Stimulated activated CD4-positive, alpha-beta T cell treated with anti-CD3 and anti-CD28 coated beads, Interleukin-4, amount 100 ng/mL, for 48 hours (primary cell): ENCODE results near the gene GLI3.

Experiments used
- DNase-seq, 2 donors: peaks; one replicate each; pipeline ENCODE4 v3.0.0-alpha.2; 2020; ENCODE audit warnings: low read depth in 2 of 2

The GLI3 gene

GRCh38 chr7:42236266-42236975 lies 588 bp downstream of the GLI3 start:
- DNase-seq, result no peak

- no peak for DNase-seq
Measured at GRCh38 chr7:42235741-42236161, 1.3 kb downstream of the GLI3 start.

GRCh38 chr7:42234736-42235135 lies 2.3 kb downstream of the GLI3 start:
- no peak for DNase-seq

GRCh38 chr7:42233695-42234331 lies 3.2 kb downstream of the GLI3 start:
- no peak for DNase-seq

GRCh38 chr7:42233171-42233570 lies 3.8 kb downstream of the GLI3 start:
- DNase-seq, result no peak

GRCh38 chr7:42232275-42232674 lies 4.7 kb downstream of the GLI3 start:
- no peak for DNase-seq

- DNase-seq, result no peak
Measured at GRCh38 chr7:42231043-42231787, 5.8 kb downstream of the GLI3 start.

- DNase-seq, result no peak
Measured at GRCh38 chr7:42227936-42228591, 8.9 kb downstream of the GLI3 start.

GRCh38 chr7:42227541-42227935 lies 9.5 kb downstream of the GLI3 start:
- no peak for DNase-seq

- DNase-seq, result no peak
Measured at GRCh38 chr7:42227021-42227420, 10.0 kb downstream of the GLI3 start.

- DNase-seq, result no peak
Measured at GRCh38 chr7:42226354-42226941, 10.6 kb downstream of the GLI3 start.

- no peak for DNase-seq
Measured at GRCh38 chr7:42224391-42225003, 12.5 kb downstream of the GLI3 start.

GRCh38 chr7:42222891-42223290 lies 14.1 kb downstream of the GLI3 start:
- DNase-seq, result no peak

- no peak for DNase-seq
Measured at GRCh38 chr7:42222125-42222524, 14.9 kb downstream of the GLI3 start.

GRCh38 chr7:42221304-42221703 lies 15.7 kb downstream of the GLI3 start:
- DNase-seq, result no peak

GRCh38 chr7:42219447-42219846 lies 17.6 kb downstream of the GLI3 start:
- DNase-seq, result no peak

GRCh38 chr7:42218248-42218647 lies 18.8 kb downstream of the GLI3 start:
- DNase-seq, result no peak

GRCh38 chr7:42217548-42217947 lies 19.5 kb downstream of the GLI3 start:
- no peak for DNase-seq

GRCh38 chr7:42217053-42217452 lies 20.0 kb downstream of the GLI3 start:
- DNase-seq, result no peak

- no peak for DNase-seq
Measured at GRCh38 chr7:42214060-42214679, 22.8 kb downstream of the GLI3 start.

GRCh38 chr7:42213093-42213492 lies 23.9 kb downstream of the GLI3 start:
- DNase-seq, result no peak
